NCI-H748 (cell line): ENCODE data around the gene SCN9A.
"Not testable (repeated sequence)": the region's sequence is repeated elsewhere in the genome, so short reads cannot be mapped to it uniquely, and the experiment has no call there.

Experiments
- DNase-seq: peaks from one replicate; lab custom pipeline; 2025; ENCODE audit not compliant: unreplicated experiment; lab: John Stamatoyannopoulos, UW

SCN9A gene

GRCh38 chr2:166375195-166375735, 479 bp downstream of the SCN9A start:
- DNase-seq = peak; percentile 95

GRCh38 chr2:166373951-166374350, 1.8 kb downstream of the SCN9A start:
- DNase-seq = peak; percentile 96

GRCh38 chr2:166373539-166373938, 2.2 kb downstream of the SCN9A start:
- DNase-seq = no peak

GRCh38 chr2:166373105-166373504, 2.6 kb downstream of the SCN9A start:
- DNase-seq = peak; percentile 75

- DNase-seq = peak; percentile 22
These were observed 3.7 kb downstream of the SCN9A start for GRCh38 chr2:166372046-166372445.

- no peak for DNase-seq
These were observed 9.8 kb downstream of the SCN9A start for GRCh38 chr2:166365803-166366420.

- no peak for DNase-seq
These were observed 10.5 kb downstream of the SCN9A start for GRCh38 chr2:166365239-166365638.

- no peak for DNase-seq
These were observed 11.1 kb downstream of the SCN9A start for GRCh38 chr2:166364476-166365161.

GRCh38 chr2:166361351-166362153, 14.2 kb downstream of the SCN9A start:
- DNase-seq = peak; percentile 58

GRCh38 chr2:166360906-166361305, 14.8 kb downstream of the SCN9A start:
- DNase-seq = no peak

- no peak for DNase-seq
These were observed 15.3 kb downstream of the SCN9A start for GRCh38 chr2:166360426-166360825.

GRCh38 chr2:166357950-166358321, 17.8 kb downstream of the SCN9A start:
- not testable (repeated sequence) for DNase-seq

- DNase-seq = no peak
These were observed 18.4 kb downstream of the SCN9A start for GRCh38 chr2:166357068-166357949.

- DNase-seq = no peak
These were observed 24.4 kb downstream of the SCN9A start for GRCh38 chr2:166351319-166351718.

- no peak for DNase-seq
These were observed 25.2 kb downstream of the SCN9A start for GRCh38 chr2:166350525-166350924.

- DNase-seq = peak; percentile 62
These were observed 31.2 kb downstream of the SCN9A start for GRCh38 chr2:166344286-166345113.

- DNase-seq = peak; percentile 94
These were observed 32.3 kb downstream of the SCN9A start for GRCh38 chr2:166343467-166343866.

GRCh38 chr2:166341426-166341825, 34.3 kb downstream of the SCN9A start:
- no peak for DNase-seq

GRCh38 chr2:166338831-166339339, 36.9 kb downstream of the SCN9A start:
- DNase-seq = no peak

GRCh38 chr2:166337932-166338331, 37.8 kb downstream of the SCN9A start:
- no peak for DNase-seq
